NCI-H2029 (cell line): ENCODE measurements around the gene KLHDC10.
"Not testable (repeated sequence)": the region's sequence is repeated elsewhere in the genome, so short reads cannot be mapped to it uniquely, and the experiment has no call there.

Experiments used
- DNase-seq: peaks from one replicate; lab custom pipeline; 2025; lab: John Stamatoyannopoulos, UW

The KLHDC10 gene

DNA sequence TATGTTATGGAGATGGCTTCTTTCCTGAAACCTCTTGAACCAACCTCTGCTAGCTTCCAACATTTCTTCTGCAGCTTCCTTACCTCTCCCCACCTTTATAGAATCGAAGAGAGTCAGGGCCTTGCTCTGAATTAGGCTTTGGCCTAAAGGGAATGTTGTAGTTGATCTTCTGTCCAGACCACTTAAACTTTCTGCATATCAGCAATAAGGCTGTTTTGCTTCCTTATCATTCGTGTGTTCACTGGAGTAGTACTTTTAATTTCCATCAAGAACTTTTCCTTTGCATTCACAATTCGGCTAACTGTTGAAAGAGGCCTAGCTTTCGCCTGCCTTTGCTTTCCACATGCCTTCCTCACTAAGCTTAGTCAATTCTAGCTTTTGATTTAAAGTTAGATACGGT is 48.0 kb downstream of the KLHDC10 start:
- no peak for DNase-seq

DNA sequence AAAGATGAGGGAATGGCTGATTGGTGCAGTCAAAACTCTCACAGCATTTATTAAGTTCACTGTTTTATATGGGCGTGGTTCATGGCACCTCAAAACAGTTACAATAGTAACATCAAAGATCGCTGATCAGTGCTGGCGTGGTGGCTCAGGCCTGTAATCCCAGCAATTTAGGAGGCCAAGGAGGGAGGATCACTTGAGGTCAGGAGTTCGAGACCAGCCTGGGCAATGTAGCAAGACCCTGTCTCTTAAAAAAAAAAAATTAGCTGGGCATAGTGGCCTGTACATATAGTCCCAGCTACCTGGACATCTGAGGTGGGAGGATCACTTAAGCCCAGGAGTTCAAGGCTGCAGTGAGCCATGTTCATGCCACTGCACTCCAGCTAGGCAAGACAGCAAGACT is 48.5 kb downstream of the KLHDC10 start:
- DNase-seq = no peak

DNA sequence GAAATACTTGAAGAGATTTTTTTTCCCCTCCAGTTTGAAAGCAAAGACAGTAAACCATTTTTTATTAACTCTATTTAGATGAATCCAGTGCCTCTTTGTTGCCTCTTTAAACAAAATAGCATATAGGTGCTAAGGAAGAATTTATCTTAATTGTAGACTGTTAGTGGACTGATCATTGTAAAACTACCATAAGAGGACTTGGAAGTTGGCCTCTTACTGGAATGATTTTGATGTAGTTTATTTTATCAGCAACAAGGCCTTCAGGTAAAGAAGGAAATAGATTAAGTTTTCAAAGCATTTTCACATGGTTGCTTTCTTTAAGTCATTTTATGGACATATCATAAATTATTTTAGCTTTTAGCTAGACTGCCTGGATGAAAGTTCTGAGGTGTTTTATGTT is 53.2 kb downstream of the KLHDC10 start:
- no peak for DNase-seq

DNA sequence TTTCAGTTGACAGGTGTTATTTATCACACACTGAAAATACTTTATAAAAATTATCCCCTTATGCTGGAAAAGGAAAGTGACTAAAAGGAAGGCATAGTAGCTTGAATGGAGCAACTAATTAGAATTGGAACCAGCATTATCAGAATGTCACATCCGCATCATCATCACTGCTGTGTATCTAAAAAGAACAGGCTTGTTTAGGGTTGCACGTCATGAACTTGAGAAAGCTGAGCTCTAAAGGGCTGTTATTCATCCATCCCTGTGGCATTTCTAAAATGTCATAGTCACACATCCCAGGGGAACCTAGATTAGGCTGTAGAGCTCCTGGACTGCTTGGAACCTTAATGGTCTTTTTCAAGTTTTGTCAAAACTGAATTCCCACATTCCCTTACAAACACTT is 54.4 kb downstream of the KLHDC10 start:
- DNase-seq = no peak

DNA sequence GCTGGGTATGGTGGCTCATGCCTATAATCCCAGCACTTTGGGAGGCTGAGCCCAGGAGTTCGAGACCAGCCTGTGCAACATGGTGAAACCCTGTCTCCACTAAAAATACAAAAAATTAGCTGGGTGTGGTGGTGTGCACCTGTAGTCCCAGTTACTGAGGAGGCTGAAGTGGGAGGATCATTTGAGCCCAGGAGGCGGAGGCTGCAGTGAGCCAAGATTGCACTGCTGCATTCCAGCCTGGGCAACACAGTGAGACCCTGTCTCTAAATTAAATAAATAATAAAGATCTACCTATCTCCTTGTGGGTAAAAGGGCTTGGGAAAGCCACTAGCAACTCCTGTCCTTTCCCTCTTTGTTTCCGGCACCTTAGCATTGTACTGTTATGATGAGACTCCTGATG is 56.5 kb downstream of the KLHDC10 start:
- DNase-seq = not testable (repeated sequence)

DNA sequence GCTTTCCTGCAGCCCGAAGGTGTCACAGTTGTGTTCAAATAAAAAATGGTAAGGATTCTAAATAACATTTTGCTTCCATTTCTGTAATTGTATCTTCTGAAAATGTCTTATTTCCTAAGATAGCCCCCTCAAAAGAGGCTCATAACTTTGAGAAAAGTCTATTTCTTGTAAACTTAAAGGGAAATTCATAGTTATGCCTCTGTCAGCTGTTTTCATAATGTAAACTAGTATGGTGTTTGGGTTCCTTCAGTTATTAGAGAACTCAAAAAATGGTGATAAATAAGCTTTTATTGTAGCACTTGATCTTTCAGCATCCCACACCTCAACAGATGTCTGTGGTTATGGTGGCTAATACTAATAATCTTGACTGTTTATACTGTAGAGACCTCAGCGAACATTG is 57.1 kb downstream of the KLHDC10 start:
- no peak for DNase-seq

DNA sequence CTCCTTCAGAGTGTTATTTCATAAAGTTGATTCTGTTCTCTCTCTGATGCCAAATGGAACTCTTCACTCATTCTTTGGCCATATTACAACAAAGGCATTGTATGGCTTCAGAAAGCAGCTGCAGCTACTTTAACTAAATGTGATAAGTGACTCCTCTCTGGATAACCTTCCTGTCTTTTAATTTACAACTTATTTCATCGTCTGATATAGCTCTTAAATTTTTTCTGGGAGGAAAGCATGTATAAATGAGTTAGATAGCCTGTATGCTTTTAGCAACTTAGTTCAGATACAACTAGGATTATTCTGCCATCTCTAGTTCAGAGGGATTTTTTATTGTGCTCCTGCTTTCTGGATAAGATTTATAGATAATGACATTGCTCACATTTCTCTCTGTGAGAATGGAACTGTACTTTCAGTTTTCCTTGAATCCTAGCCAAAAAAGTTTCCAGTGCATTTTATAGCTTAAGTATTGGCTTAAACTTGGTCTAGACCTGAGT is 57.5 kb downstream of the KLHDC10 start:
- no peak for DNase-seq

DNA sequence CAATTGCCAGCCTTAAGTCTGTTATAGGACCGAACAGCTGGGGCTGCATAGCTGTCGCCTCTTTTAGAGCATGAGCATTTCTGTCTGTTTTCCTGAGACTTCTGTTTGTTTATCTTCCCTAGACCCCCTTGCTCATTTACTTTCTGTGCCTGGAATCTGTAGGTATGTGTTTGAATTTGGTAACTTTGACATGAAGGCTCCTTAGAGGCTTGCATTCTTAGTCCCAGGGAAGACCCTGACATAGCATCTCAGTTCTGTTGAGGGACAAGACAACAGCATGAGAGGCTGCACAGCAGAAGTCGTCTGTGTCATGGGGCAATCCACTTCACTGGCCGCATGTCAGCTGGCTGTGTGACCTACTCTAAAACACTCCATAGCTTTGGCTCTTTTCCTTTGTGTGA is 58.7 kb downstream of the KLHDC10 start:
- no peak for DNase-seq

DNA sequence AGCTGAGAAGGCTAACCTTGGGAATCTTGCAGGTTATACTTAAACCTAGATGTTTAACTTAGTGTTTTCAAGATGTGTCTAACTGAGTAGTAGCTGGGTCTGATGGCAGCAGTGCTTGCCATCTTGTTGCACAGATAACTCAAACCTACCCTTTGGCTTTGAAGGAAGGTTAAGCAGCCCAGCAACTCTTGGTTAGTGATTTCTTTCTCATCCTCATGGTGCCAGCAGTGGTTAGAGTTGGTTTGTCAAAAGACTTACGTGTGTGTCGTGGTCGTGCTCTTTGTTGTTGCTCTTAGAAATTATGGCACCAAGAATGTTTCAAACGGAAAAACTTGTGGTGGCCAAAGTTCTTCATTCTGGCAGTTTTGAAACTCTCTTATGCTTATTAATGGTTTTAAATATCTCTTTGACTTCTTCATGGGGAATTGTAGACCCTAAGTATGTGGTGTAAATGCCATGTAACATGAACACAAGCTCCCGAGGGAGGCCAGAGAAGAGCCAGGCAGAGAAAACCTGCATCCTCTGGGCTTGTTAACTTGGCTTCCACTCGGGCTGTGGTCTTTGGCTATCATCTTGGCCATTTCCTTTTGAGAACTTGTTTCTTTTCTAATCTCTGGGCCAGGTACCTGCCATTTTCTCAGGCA is 61.0 kb downstream of the KLHDC10 start:
- DNase-seq = no peak

DNA sequence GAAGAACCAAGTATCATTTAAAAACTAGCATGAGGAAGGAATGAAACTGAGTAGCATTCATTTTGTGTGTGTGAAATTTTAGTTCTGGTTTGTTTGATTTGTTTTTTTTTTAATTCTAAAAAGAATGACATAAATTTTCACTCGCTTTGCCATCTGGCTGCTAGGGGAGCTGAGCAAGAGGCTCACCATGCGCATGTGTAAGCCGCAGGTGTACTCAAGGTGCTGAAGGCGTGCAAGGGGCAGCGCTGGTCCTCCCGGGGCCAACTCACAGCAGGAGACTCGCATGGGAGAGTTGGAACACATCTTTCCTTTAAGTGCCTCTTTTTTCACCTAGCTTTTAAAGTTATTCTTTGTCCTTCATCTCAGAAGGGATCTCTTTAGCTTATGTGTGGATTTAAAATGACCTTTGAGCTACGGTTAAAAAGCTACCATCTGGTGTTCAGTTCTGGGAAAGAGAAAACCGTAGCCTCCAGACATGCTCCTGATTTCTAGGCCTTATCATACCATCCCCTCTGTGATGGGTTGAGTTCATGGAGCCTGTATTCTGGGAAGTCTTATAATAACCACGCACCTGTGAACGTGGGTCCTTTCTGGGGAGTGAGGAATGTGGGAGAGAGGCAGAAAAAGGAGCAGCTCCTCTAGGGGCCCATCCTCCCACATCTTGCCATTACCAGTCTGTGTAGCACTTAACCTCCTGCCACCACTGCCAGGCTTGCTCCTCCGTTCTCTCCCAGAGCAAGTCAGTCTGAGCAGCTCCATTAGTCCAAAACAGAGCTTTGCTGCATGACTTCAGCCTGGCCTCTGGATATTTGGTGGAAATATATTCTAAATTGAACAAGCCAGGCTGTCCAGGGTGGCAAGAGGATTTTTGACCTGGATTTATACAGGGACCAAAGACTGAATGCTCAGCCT is 61.9 kb downstream of the KLHDC10 start:
- DNase-seq = no peak

DNA sequence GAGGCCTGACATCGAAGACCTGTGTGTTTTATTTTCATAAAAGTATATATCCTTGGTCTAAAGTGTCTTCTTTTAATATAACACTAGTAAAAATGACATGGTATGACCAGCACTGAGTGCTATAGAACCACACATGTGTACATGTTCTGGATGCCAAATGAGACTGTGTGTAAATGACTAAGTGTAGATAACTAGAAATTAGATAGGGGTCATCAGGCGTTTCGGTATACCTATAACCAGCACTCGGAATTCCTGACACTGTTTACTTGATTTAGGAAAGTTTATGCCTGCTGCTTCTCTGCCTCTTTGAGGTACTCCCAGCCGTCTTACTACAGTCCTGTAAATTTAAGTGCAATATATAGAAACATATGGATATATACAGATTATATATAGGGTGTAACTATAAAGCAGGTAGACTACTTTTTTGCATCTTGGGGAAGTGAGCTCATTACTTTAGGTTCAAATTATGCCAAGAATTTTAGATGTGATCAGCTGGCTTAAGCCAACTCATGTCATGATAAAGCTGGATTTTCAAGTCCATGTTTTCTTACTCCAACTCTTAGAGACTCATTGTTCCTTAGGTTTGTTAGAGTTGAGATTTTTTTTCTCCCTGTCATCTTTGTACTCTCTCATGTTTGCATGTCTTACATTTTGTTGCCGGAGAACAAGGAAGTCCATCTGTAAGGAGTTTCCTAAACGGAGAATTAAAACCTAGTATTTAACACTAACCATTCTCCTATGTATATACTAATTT is 62.9 kb downstream of the KLHDC10 start:
- DNase-seq = no peak

DNA sequence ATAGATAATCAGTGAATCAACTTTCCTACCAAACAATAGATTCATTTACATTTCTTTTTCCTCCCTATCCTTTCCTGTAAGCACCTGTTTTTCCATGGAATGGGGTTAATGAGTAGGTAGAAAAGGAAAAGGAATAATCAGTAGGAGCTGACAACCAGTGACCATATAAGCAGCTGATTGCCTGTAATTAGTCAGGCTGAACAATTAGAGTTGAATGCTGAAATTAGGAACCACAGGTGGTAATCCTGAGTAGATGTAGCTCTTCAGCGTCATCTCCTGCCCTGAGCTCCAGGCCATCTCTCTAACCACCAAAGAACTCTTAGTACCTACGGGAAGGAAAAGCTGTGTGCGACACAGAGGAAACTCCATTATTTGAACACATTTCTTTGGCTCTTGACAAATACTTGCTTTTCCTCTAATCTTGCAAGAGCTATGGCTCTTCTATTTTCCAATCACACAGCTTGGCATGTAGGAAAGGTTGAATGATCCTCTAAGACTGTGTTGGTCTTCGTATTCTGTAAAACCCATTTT is 63.8 kb downstream of the KLHDC10 start:
- DNase-seq = no peak

DNA sequence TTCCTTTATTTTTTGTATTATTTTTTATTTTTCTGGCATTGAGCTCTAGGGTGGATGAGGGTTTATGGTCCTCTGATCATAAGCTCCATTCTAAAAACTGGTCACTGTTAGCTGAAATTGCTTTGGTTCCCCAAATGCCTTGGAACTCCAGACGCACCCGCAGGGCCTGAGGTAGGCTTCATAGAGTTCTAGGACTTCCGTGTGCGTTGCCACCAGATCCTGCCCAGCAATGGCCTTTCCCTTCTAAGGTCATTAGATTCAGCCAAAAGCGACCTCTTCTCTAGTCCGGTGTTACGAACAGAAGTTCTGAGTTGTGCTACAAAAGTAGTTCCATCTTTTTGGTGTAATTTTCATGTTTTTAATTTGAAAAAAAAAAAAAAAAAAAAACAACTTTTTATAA is 64.4 kb downstream of the KLHDC10 start:
- DNase-seq = no peak

DNA sequence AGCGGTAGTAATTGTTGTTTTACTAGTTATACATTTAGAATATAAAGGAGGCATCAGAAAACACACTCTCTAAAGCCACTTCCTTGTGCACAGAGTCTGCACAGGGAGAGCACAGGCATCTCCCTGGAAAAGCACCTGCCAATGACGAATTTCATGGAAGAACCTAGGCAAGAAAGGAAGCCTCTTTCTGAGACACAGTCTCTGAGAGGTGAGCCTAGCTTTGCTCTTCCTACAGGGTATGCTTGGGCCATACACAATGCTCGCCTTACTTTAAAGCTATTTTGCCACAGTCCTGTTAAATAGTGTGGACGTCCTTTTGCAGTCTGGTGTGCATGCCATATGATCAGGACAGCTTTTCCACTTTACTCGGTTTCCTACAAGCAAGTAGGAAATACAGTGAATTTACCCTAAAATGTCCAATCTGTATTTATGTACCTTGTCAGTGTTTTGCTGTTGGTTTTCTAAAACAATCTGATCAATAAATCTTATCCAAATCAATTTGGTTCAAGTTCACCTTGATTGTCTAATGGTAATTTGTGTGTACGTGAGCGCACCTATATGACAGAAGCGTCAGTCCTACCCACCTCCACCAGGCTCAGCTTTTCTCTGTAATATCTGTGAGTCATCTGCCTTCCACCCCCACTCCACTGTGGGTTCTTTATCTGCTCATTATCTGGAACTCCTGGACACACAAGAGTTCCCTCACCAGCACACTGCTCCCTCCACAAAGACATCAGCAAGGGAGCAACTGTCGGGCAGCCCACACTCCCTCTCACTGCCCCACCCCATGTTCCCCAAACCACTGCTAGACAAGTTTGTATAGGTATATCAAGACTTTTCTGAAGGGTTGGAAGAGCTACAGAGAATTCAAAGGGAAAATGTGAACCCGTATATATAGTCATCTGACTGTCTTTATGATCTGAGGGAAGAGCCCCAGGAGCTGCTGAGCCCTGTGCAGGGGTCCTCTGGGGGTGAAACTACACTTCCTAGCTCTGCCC is 65.2 kb downstream of the KLHDC10 start:
- no peak for DNase-seq

DNA sequence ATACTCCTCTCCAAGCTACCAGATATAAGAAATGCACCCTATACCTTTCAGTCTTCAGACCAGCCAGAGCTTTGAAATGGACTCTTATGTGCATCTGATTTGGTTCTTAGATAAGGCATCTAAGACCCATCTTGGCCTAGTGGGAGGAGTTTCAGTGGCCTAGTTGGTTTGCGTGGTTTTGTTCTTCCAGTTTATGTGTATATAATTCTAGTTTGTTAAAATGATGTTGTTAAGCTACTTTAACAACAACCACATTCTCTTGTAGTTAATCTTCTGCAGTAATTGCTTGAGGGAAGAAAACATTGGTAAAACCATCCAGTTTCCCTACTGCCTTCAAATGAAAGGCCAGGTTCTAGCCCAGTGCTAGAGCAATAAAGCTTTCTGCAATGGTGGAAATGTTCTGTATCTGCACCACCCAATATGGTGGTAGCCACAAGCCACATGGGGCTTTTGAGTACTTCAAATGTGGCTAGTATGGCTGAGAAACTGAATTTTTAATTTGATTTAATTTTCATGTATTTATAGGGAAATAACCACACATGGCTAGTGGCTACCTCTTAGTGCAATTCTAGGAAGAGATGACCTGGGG is 66.3 kb downstream of the KLHDC10 start:
- DNase-seq = no peak

DNA sequence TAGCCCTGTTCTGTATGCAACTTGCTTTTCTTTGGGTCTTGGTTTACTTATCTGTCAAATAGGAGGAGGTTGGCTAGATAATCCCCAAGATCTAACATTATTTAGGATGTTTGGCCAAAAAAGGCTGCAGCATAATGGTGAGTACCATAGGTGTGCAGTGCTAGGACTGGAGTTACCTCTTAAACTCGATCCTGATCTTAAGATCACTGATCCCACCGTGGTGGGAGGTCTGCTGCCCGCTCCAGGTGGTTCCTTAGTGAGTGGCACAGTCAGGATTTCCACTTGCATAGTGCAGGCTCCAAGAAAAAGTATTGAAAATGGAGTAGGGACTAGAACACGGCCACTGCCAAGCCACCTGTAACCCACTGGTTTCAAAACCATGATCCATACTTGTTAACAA is 66.9 kb downstream of the KLHDC10 start:
- DNase-seq = no peak

DNA sequence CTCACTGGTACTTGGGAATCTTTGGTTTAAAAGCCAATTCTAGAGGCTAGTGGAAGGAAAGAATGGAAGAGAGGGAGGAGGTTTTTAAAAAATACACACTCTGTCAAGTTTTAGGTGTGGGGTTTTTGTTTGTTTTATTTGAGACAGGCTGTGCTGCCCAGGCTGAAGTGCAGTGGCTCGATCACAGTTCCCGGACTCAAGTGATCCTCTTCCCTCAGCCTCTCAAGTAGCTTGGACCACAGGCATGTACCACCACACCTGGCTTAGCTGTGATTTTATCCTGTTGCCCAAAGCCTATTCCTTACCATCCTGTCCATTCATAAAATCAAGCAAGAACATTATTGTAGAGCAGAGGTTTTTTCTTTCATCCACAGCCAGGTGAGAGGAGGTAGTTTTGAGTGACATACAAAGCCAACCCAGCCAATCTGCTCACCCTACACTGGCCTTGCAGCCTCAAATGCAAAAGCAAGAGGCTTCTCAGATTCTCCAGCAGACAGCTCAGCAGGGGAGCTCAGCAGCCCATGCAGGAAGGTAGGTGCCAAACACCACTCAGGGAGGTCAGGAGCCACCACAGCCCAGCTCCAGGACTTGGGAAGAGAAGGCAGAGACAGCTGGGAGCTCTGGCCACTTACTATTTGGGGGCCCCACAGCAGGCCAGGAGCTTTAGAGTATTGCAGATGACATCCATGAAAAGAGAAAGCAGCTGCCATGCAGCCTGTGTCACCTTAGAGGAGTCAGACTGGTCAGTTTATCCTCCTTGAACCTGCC is 69.0 kb downstream of the KLHDC10 start:
- no peak for DNase-seq

DNA sequence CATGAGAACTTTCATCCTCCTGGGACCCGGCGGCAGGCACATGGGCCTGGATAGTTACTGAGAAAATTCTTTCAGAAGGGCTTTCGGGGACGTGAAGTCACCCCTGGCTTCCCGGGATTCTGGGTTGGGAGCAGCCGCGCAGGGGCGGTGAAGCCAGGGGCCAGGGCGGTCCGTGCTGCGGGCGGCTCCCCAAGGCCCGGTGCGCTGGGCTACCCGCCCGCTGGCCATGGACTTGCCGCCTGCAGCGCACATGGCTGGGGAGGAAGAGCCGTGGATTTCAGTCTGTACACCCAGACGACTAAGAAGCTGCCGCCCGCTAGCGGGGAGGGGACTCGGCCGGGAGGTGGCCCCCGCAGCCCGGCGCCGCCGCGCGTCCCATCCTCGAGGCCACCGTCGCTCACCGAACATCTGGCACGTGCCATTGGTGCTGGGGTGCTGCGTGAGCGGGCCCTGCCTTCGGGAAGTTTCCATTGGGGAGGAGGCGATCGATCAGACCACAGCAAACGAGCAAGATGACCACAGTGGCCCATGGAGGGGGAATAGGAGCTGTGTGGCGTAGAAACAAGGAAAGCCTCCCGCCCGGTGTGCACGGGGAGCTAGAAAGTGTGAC is 70.3 kb downstream of the KLHDC10 start:
- no peak for DNase-seq

DNA sequence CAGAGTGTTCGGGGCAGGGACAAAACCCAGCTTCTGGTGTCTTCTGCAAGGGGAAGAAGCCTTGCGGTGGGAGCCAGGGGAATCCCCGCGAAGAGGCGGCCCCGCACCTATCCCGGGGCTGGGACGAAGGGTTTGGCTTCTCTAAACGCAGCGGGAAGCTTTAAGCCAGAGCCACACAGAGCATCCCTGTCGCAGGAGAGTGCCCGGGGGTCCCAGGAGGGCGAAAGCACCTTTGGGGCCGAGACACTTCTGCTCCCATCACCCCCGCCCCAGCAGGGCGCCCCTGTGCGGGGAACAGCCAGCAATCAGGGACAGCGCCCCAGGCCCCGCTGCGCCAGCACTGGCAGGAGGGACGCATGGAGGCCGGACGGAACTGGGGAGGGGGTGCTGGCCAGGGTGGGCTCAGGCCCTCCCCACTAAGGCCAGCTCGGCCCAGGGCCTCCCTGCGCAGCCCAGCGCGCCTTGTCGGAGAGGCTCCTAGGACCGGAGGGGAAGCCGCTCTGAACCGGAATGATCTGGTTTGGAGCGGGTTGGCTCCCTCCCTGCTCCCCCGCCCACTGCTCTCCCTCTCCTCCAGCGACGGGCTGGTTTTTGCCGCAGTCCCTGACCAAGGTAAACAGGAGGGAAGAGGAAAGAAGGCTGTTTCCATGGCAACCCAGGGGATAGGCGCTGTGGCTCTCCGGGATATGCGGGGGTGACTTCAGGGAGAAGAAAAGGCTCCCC is 71.0 kb downstream of the KLHDC10 start:
- DNase-seq = peak; percentile 91
